HepG2 (cell line): Measurements from ENCODE around the gene PSMB9. TPM values are rescaled to one million over a fixed set of nuclear protein-coding genes. Genes with fewer than 3 reads are reported as not detected.
A peak's percentile ranks its signal among the peaks of the same experiment; 100 is the strongest.

ENCODE experiments used
- CSRNP1 ChIP-seq: sonication (generic); formaldehyde crosslinking; IDR thresholded peaks from 2 replicates; pipeline ENCODE4 v1.8.1; 2023; ENCODE audit warnings: mild to moderate bottlenecking, missing genetic modification reagents
- ELF4 ChIP-seq: sonication (generic); formaldehyde crosslinking; IDR thresholded peaks from 2 replicates; pipeline ENCODE4 v1.5.0; 2020; ENCODE audit warnings: missing genetic modification reagents, mild to moderate bottlenecking, moderate library complexity, borderline replicate concordance
- ETV5 ChIP-seq: IDR thresholded peaks from 2 replicates; pipeline ENCODE4 v1.6.1; 2018; ENCODE audit warnings: missing biosample characterization, missing genetic modification reagents, inconsistent platforms, borderline replicate concordance
- GPN1 ChIP-seq: sonication (generic); formaldehyde crosslinking; IDR thresholded peaks from 2 replicates; pipeline ENCODE4 v1.5.1; 2020; ENCODE audit warnings: missing genetic modification reagents, borderline replicate concordance
- IRF2 ChIP-seq: IDR thresholded peaks from 2 replicates; pipeline ENCODE4 v1.6.1; 2018; ENCODE audit warnings: missing genetic modification reagents, missing compliant biosample characterization
- MAFK ChIP-seq, 2 experiments: IDR thresholded peaks in 1 of 2; conservative IDR thresholded peaks in 1 of 2; 2 replicates each; pipeline ENCODE4 v1.6.1; 2011; ENCODE audit warnings: improper control_type of control experiment in 2 of 2, low read length in 2 of 2
- MED13 ChIP-seq: sonication (generic); formaldehyde crosslinking; IDR thresholded peaks from 2 replicates; pipeline ENCODE4 v1.5.0; 2020; ENCODE audit warnings: missing genetic modification reagents
- NFIB ChIP-seq: sonication (generic); formaldehyde crosslinking; IDR thresholded peaks from 2 replicates; pipeline ENCODE4 v1.9.0; 2021; ENCODE audit warnings: missing genetic modification reagents, mild to moderate bottlenecking, borderline replicate concordance
- PLRG1 ChIP-seq: fragments of 450-650 bp; conservative IDR thresholded peaks from 2 replicates; pipeline ENCODE4 v1.6.1; 2016
- RFXANK ChIP-seq: IDR thresholded peaks from 2 replicates; pipeline ENCODE4 v1.6.1; 2016
- SPEN ChIP-seq: sonication (generic); formaldehyde crosslinking; IDR thresholded peaks from 2 replicates; pipeline ENCODE4 v1.5.1; 2020; ENCODE audit warnings: low read depth, mild to moderate bottlenecking, missing genetic modification reagents
- ZBTB39 ChIP-seq: sonication (generic); formaldehyde crosslinking; IDR thresholded peaks from 2 replicates; pipeline ENCODE4 v1.5.0; 2020; ENCODE audit warnings: missing genetic modification reagents
- ZBTB7A ChIP-seq: sonication (generic); formaldehyde crosslinking; IDR thresholded peaks from 2 replicates; pipeline ENCODE4 v1.8.0; 2022; ENCODE audit warnings: mild to moderate bottlenecking, missing genetic modification reagents
- ZNF160 ChIP-seq: sonication (generic); formaldehyde crosslinking; IDR thresholded peaks from 2 replicates; pipeline ENCODE4 v1.8.0; 2022; ENCODE audit warnings: mild to moderate bottlenecking, inconsistent platforms, missing genetic modification reagents
- ZNF232 ChIP-seq: sonication (generic); formaldehyde crosslinking; IDR thresholded peaks from 2 replicates; pipeline ENCODE4 v1.4.0; 2020; ENCODE audit warnings: missing genetic modification reagents, borderline replicate concordance
- ZNF234 ChIP-seq: sonication (generic); formaldehyde crosslinking; conservative IDR thresholded peaks from 2 replicates; pipeline ENCODE4 v1.5.1; 2020; ENCODE audit warnings: mild to moderate bottlenecking, missing genetic modification reagents
- ZNF274 ChIP-seq: sonication (generic); formaldehyde crosslinking; IDR thresholded peaks from 2 replicates; pipeline ENCODE4 v1.5.1; 2020; ENCODE audit warnings: mild to moderate bottlenecking, missing genetic modification reagents
- ZNF331 ChIP-seq: sonication (generic); formaldehyde crosslinking; IDR thresholded peaks from 2 replicates; pipeline ENCODE4 v1.4.0; 2020; ENCODE audit warnings: missing genetic modification reagents
- ZNF362 ChIP-seq: sonication (generic); formaldehyde crosslinking; IDR thresholded peaks from 2 replicates; pipeline ENCODE4 v1.4.0; 2020; ENCODE audit warnings: missing genetic modification reagents, mild to moderate bottlenecking, borderline replicate concordance
- ZNF367 ChIP-seq: sonication (generic); formaldehyde crosslinking; IDR thresholded peaks from 2 replicates; pipeline ENCODE4 v1.4.0; 2020; ENCODE audit warnings: missing genetic modification reagents, borderline replicate concordance
- ZNF552 ChIP-seq: sonication (generic); formaldehyde crosslinking; IDR thresholded peaks from 2 replicates; pipeline ENCODE4 v1.9.0; 2022; ENCODE audit warnings: missing genetic modification reagents, mild to moderate bottlenecking, borderline replicate concordance
- ZNF558 ChIP-seq: sonication (generic); formaldehyde crosslinking; IDR thresholded peaks from 2 replicates; pipeline ENCODE4 v1.9.0; 2022; ENCODE audit warnings: mild to moderate bottlenecking, missing genetic modification reagents, borderline replicate concordance
- ZNF761 ChIP-seq: sonication (generic); formaldehyde crosslinking; conservative IDR thresholded peaks from 2 replicates; pipeline ENCODE4 v1.4.0; 2020; ENCODE audit warnings: mild to moderate bottlenecking, missing genetic modification reagents
- polyA plus RNA-seq, 8 experiments: library from polyadenylated mRNA; depleted of rRNA in 3 of 8; stranded (reverse) in 7 of 8; unstranded in 1 of 8; fragments of >200 nt; fragmentation: Illumina TruSeq in 4 of 8; extraction: Trizol in 4 of 8; gene quantifications; 2 replicates each; pipeline versions ENCODE4 v1.2.1 to v1.2.3, GENCODE V29; 2011 to 2016; ENCODE audit warnings: low read depth in 4 of 8, missing spikeins in 1 of 8, mixed read lengths in 1 of 8; ENCODE audit not compliant: insufficient read depth in 1 of 8
- total RNA-seq, 5 experiments: library from RNA; depleted of rRNA; stranded (reverse); fragments of >200 nt; fragmentation: Illumina TruSeq; extraction: Trizol; gene quantifications; 2 replicates each; pipeline ENCODE4 v1.2.3, GENCODE V29; 2016; ENCODE audit warnings: low read depth in 1 of 5
- TF ChIP-seq, protein P1 (sequence below): sonication (generic); formaldehyde crosslinking; IDR thresholded peaks from 2 replicates; pipeline ENCODE4 v1.4.0; 2020; ENCODE audit warnings: mild to moderate bottlenecking, low read depth, missing genetic modification reagents

Gene PSMB9
- total and polyA plus RNA-seq, 2 of the 13 experiments (the other 11 are each of a cell fraction or from before 2014, with no cell fraction given), result 15.6 to 16.0 TPM

DNA sequence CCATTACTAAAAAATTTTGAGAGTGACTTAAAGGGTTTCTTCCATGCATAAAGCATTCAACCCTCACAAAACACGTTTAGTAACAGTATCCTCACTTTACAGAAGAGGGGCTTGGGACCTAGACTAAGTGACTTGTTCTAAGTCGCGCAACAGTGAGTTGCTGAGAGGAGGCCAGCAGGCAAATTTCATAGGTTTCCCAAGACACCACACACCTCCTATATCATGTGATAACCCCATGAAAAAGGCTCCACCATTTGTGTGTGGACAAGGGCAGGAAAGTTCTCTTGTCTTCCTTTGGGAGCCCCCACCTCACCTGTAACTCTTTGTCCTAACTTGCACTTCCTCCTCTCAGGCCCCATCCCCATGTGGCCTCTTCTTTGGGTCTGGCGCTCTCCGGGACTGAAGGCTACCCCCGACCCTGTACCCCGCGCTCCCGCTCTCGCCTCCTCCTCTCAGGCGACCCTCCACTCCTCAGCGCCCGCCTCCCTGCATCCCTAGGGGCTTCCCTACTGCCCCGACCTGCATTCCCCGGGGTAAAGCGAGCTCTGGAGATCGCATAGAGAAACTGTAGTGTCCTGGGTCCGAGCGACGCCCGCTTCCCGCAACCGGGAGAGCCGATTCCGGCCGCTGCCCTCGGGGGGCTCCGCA, 10.5 kb upstream of the PSMB9 start (continued):
- TF ChIP-seq ZNF367 (CRISPR knock-in tag), result no peak
- TF ChIP-seq SPEN (CRISPR knock-in tag), result no peak
- TF ChIP-seq, protein P1, sequence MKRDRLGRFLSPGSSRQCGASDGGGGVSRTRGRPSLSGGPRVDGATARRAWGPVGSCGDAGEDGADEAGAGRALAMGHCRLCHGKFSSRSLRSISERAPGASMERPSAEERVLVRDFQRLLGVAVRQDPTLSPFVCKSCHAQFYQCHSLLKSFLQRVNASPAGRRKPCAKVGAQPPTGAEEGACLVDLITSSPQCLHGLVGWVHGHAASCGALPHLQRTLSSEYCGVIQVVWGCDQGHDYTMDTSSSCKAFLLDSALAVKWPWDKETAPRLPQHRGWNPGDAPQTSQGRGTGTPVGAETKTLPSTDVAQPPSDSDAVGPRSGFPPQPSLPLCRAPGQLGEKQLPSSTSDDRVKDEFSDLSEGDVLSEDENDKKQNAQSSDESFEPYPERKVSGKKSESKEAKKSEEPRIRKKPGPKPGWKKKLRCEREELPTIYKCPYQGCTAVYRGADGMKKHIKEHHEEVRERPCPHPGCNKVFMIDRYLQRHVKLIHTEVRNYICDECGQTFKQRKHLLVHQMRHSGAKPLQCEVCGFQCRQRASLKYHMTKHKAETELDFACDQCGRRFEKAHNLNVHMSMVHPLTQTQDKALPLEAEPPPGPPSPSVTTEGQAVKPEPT, result 0 out of 2 replicates have a peak, but pooled peaks have one; percentile 19
- no peak for TF ChIP-seq ZNF362 (CRISPR knock-in tag)
- TF ChIP-seq ZNF331 (CRISPR knock-in tag), result no peak
- no peak for TF ChIP-seq ZNF232 (CRISPR knock-in tag)
- TF ChIP-seq ELF4 (CRISPR knock-in tag), result 0 out of 2 replicates have a peak, but pooled peaks have one; percentile 43
- TF ChIP-seq ZNF234, result no peak
- TF ChIP-seq RFXANK (CRISPR knock-in tag), result no peak
- TF ChIP-seq ZNF160, result no peak
- TF ChIP-seq PLRG1, result no peak
- TF ChIP-seq ZBTB7A (CRISPR knock-in tag), result peak; percentile 68
- TF ChIP-seq ZNF274, result no peak
- TF ChIP-seq GPN1 (CRISPR knock-in tag), result no peak
- no peak for TF ChIP-seq MAFK (conservative IDR thresholded peaks at IDR 0.05 in 1 of 2, IDR thresholded peaks at IDR 0.05 in 1 of 2; ENCODE audit: low read length in 2 of 2)
- no peak for TF ChIP-seq CSRNP1 (CRISPR knock-in tag)
- TF ChIP-seq ZNF761 (CRISPR knock-in tag), result 0 out of 2 replicates have a peak, but pooled peaks have one; percentile 5
- no peak for TF ChIP-seq IRF2 (CRISPR knock-in tag)
- no peak for TF ChIP-seq MED13 (CRISPR knock-in tag)
- TF ChIP-seq ZBTB39 (CRISPR knock-in tag), result 0 out of 2 replicates have a peak, but pooled peaks have one; percentile 16
- 0 out of 2 replicates have a peak, but pooled peaks have one; percentile 25 for TF ChIP-seq ETV5 (CRISPR knock-in tag)
- 0 out of 2 replicates have a peak, but pooled peaks have one; percentile 31 for TF ChIP-seq ZNF558 (CRISPR knock-in tag)
- TF ChIP-seq NFIB (CRISPR knock-in tag), result no peak
- TF ChIP-seq ZNF552 (CRISPR knock-in tag), result no peak
